OCI-LY7 (cell line): ENCODE data around the gene UVSSA. TPM values are rescaled to one million over a fixed set of nuclear protein-coding genes. Genes with fewer than 3 reads are reported as not detected.

Experiments used
- BruUV-seq: library from RNA; stranded (reverse); fragments of 400-500 nt; replicated peaks from 2 replicates; lab custom pipeline; 2021; lab: Mats Ljungman, UMichigan
- CTCF ChIA-PET: fragments of 300-600 bp; sonication (Branson Sonifier 250); formaldehyde crosslinking; loops from one replicate; lab custom pipeline; 2022; ENCODE audit warnings: antibody characterized with exemption; ENCODE audit not compliant: unreplicated experiment; lab: Charles Lee
- POLR2A ChIA-PET: fragments of 300-600 bp; sonication (Branson Sonifier 250); formaldehyde crosslinking; loops from one replicate; lab custom pipeline; 2022; ENCODE audit warnings: antibody characterized with exemption; lab: Charles Lee
- DNase-seq: peaks from one replicate; pipeline ENCODE4 v3.0.0-alpha.2; 2015; ENCODE audit warnings: low spot score
- H2AFZ ChIP-seq: fragments of 200-600 bp; sonication (generic), shearing (Covaris generic); 2 replicates; pipeline ENCODE4 v1.6.1; 2014; ENCODE audit warnings: mild to moderate bottlenecking, antibody characterized with exemption, low read length, moderate library complexity
- H3K27ac ChIP-seq: fragments of 200-600 bp; sonication (generic); 2 replicates; pipeline ENCODE4 v1.5.1; 2014; ENCODE audit warnings: mixed run types, low read depth, mild to moderate bottlenecking, moderate library complexity, low read length, inconsistent platforms; ENCODE audit not compliant: poor library complexity, severe bottlenecking
- H3K36me3 ChIP-seq: fragments of 200-600 bp; sonication (generic); 2 replicates; pipeline ENCODE4 v1.6.1; 2014; ENCODE audit warnings: mild to moderate bottlenecking, antibody characterized with exemption, low read length, moderate library complexity, mixed read lengths; ENCODE audit not compliant: insufficient read depth
- H3K4me1 ChIP-seq: fragments of 200-600 bp; sonication (generic); 2 replicates; pipeline ENCODE4 v1.5.1; 2014; ENCODE audit warnings: mild to moderate bottlenecking, low read length; ENCODE audit not compliant: insufficient read depth, poor library complexity, severe bottlenecking
- H3K4me2 ChIP-seq: fragments of 200-600 bp; sonication (generic); 2 replicates; pipeline ENCODE4 v1.6.1; 2014; ENCODE audit warnings: mild to moderate bottlenecking, low read length
- H3K4me3 ChIP-seq: fragments of 200-600 bp; sonication (generic); 2 replicates; pipeline ENCODE4 v1.5.1; 2014; ENCODE audit warnings: mild to moderate bottlenecking, low read depth, low read length; ENCODE audit not compliant: poor library complexity, severe bottlenecking
- H3K79me2 ChIP-seq: fragments of 200-600 bp; sonication (generic); 2 replicates; pipeline ENCODE4 v1.6.1; 2016; ENCODE audit warnings: low read depth, mild to moderate bottlenecking, low read length, moderate library complexity, mixed read lengths; ENCODE audit not compliant: insufficient read depth
- H3K9me2 ChIP-seq: fragments of 200-600 bp; sonication (generic); 2 replicates; pipeline ENCODE4 v1.6.1; 2016; ENCODE audit warnings: mild to moderate bottlenecking, low read length, mixed read lengths; ENCODE audit not compliant: insufficient read depth
- H3K9me3 ChIP-seq: fragments of 200-600 bp; sonication (generic); 2 replicates; pipeline ENCODE4 v1.6.1; 2014; ENCODE audit warnings: mild to moderate bottlenecking, mixed run types, low read length, mixed read lengths
- H4K20me1 ChIP-seq: fragments of 200-600 bp; sonication (generic); 2 replicates; pipeline ENCODE4 v1.6.1; 2014; ENCODE audit warnings: mild to moderate bottlenecking, antibody characterized with exemption, low read length, moderate library complexity, mixed read lengths; ENCODE audit not compliant: insufficient read depth
- EZH2phosphoT487 ChIP-seq: fragments of 200-600 bp; sonication (generic); IDR thresholded peaks from 2 replicates; pipeline ENCODE4 v1.6.1; 2018; ENCODE audit warnings: low read depth, borderline replicate concordance, mild to moderate bottlenecking, mixed run types, antibody characterized with exemption, low read length, moderate library complexity, mixed read lengths
- intact Hi-C: fragments of 100-400 bp; cut with micrococcal nuclease; formaldehyde crosslinking; loops from one replicate; pipeline ENCODE4 v1.10.0; 2022; ENCODE audit not compliant: unreplicated experiment
- total RNA-seq, 2 experiments: library from RNA; depleted of rRNA in 1 of 2; stranded (reverse); fragments of >200 nt in 1 of 2; shearing (Covaris generic) in 1 of 2; gene quantifications; 2 replicates each; pipeline ENCODE4 v1.2.3, GENCODE V29; 2014 to 2022
- TF ChIP-seq, protein P1 (sequence below): fragments of 200-600 bp; sonication (generic); conservative IDR thresholded peaks from 2 replicates; pipeline ENCODE4 v1.5.1; 2014; ENCODE audit warnings: mild to moderate bottlenecking, antibody characterized with exemption, low read length, moderate library complexity, mixed read lengths

The UVSSA gene
- total RNA-seq, 2 experiments from 2014 or later, result 13.2 to 43.2 TPM

GRCh38 chr4:1412376-1413203 lies 65.6 kb downstream of the UVSSA start:
- BruUV-seq, result no TSS peak
- Histone ChIP-seq H3K36me3 (no peaks in the 10 kb centered on the region), H2AFZ (no peak overlapping the region), H3K4me1 (no peaks in the 10 kb centered on the region), H3K4me2 (no peak overlapping the region), H3K4me3 (no peak overlapping the region), H3K9me2 (no peaks in the 10 kb centered on the region), H4K20me1 (no peaks in the 10 kb centered on the region), H3K9me3 (no peaks in the 10 kb centered on the region), H3K27ac (no peak overlapping the region), H3K79me2 (no peaks in the 10 kb centered on the region)
- DNase-seq, result no peak
- ChIA-PET POLR2A (no interaction called here), CTCF (no interaction called here)
- TF ChIP-seq, protein P1, sequence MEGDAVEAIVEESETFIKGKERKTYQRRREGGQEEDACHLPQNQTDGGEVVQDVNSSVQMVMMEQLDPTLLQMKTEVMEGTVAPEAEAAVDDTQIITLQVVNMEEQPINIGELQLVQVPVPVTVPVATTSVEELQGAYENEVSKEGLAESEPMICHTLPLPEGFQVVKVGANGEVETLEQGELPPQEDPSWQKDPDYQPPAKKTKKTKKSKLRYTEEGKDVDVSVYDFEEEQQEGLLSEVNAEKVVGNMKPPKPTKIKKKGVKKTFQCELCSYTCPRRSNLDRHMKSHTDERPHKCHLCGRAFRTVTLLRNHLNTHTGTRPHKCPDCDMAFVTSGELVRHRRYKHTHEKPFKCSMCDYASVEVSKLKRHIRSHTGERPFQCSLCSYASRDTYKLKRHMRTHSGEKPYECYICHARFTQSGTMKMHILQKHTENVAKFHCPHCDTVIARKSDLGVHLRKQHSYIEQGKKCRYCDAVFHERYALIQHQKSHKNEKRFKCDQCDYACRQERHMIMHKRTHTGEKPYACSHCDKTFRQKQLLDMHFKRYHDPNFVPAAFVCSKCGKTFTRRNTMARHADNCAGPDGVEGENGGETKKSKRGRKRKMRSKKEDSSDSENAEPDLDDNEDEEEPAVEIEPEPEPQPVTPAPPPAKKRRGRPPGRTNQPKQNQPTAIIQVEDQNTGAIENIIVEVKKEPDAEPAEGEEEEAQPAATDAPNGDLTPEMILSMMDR, result no peak
- no peak for TF ChIP-seq EZH2phosphoT487
- intact Hi-C loops, result no loop called here

GRCh38 chr4:1413204-1413663 lies 66.2 kb downstream of the UVSSA start:
- DNase-seq, result no peak
- Histone ChIP-seq H3K4me2 (no peak overlapping the region), H3K36me3 (no peaks in the 10 kb centered on the region), H3K9me3 (no peaks in the 10 kb centered on the region), H3K9me2 (no peaks in the 10 kb centered on the region), H3K27ac (no peak overlapping the region), H3K4me1 (no peaks in the 10 kb centered on the region), H4K20me1 (no peaks in the 10 kb centered on the region), H3K4me3 (no peak overlapping the region), H2AFZ (no peak overlapping the region), H3K79me2 (no peaks in the 10 kb centered on the region)
- ChIA-PET CTCF (no interaction called here), POLR2A (no interaction called here)
- TF ChIP-seq, protein P1, result no peak
- TF ChIP-seq EZH2phosphoT487, result no peak
- intact Hi-C loops, result no loop called here
- no TSS peak for BruUV-seq
